SJSA1 (cell line): Measurements from ENCODE around the gene TNS3. TPM values are rescaled to one million over a fixed set of nuclear protein-coding genes. Genes with fewer than 3 reads are reported as not detected.
A peak's percentile ranks its signal among the peaks of the same experiment; 100 is the strongest.

Experiments used
- DNase-seq, 2 experiments: peaks; one replicate each; pipeline ENCODE4 v3.0.0-alpha.2; 2015 to 2020; ENCODE audit warnings: low spot score in 2 of 2, low read depth in 1 of 2
- H3K27ac ChIP-seq: fragments of 250-450 bp; sonication (Bioruptor Pico); 2 replicates; pipeline ENCODE4 v1.5.1; 2020; ENCODE audit warnings: mild to moderate bottlenecking, moderate library complexity
- H3K27me3 ChIP-seq: fragments of 250-450 bp; sonication (Bioruptor Pico); replicated peaks from 2 replicates; pipeline ENCODE4 v1.5.1; 2020; ENCODE audit warnings: mild to moderate bottlenecking, moderate library complexity
- H3K36me3 ChIP-seq: fragments of 250-450 bp; sonication (Bioruptor Pico); 2 replicates; pipeline ENCODE4 v1.5.1; 2020; ENCODE audit warnings: mild to moderate bottlenecking
- H3K4me1 ChIP-seq: fragments of 250-450 bp; sonication (Bioruptor Pico); replicated peaks from 2 replicates; pipeline ENCODE4 v1.6.1; 2021; ENCODE audit warnings: mild to moderate bottlenecking
- H3K4me3 ChIP-seq: fragments of 250-450 bp; sonication (Bioruptor Pico); 2 replicates; pipeline ENCODE4 v1.5.1; 2020; ENCODE audit warnings: mild to moderate bottlenecking
- H3K9me3 ChIP-seq: fragments of 250-450 bp; sonication (Bioruptor Pico); replicated peaks from 2 replicates; pipeline ENCODE4 v1.5.1; 2020; ENCODE audit warnings: mild to moderate bottlenecking
- total RNA-seq: library from RNA; depleted of rRNA; stranded (reverse); fragments of >200 nt; shearing (Covaris generic); gene quantifications from 2 replicates; pipeline ENCODE4 v1.2.3, GENCODE V29; 2014

Gene TNS3
- total RNA-seq, 1 experiment from 2014 or later: 92.5 TPM

DNA sequence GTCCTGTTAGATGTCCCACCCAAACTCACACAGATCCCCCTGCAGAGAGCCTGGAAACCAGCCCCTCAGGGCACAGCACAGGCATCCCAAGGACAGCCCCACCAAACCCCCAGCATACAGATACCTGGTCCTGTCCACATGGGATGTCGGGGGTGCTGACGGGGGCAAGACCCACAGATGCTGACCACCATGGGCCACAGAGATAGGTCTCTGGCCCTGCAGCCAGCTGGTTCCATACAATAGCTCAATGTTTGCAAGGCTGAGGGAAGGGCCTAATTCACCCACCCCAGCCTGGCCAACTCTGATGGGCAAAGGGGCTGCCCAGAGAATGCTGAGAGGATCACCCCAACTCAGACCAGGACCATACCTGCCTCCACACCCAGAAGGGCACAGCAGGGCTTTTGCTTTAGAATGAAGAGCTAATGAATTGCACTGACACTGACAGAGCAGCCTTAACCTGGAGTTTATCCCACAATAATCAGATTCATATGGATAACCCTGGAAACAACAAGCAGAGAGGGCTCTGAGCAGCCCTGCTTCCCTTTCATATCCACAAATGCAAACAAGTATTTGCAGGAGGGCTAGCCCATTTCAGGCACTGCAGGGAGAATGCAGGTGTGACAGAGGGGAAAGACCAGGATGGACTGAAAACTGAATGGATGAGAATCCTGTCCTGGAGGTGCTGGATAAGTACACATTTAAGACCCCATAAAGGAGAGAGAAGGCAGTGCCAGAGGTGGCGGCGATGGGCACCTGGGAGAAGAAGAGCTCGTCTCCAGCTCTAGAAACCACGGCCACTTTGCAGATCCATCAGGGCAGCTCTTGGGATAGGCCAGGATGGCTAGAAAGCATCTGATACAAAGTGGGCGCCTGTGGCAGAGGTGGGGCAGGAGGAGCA, 126.7 kb downstream of the TNS3 start:
- Histone ChIP-seq H3K36me3 (peaks cover 11% of the 10 kb centered on the region; the same call in 1 of the 2 replicates), H3K4me1 (peaks cover 56% of the 10 kb centered on the region), H3K9me3 (no peaks in the 10 kb centered on the region), H3K27ac (peak overlapping the region; percentile 62; the same call in 1 of the 2 replicates), H3K4me3 (no peak overlapping the region), H3K27me3 (no peaks in the 10 kb centered on the region)
- DNase-seq: no peak

DNA sequence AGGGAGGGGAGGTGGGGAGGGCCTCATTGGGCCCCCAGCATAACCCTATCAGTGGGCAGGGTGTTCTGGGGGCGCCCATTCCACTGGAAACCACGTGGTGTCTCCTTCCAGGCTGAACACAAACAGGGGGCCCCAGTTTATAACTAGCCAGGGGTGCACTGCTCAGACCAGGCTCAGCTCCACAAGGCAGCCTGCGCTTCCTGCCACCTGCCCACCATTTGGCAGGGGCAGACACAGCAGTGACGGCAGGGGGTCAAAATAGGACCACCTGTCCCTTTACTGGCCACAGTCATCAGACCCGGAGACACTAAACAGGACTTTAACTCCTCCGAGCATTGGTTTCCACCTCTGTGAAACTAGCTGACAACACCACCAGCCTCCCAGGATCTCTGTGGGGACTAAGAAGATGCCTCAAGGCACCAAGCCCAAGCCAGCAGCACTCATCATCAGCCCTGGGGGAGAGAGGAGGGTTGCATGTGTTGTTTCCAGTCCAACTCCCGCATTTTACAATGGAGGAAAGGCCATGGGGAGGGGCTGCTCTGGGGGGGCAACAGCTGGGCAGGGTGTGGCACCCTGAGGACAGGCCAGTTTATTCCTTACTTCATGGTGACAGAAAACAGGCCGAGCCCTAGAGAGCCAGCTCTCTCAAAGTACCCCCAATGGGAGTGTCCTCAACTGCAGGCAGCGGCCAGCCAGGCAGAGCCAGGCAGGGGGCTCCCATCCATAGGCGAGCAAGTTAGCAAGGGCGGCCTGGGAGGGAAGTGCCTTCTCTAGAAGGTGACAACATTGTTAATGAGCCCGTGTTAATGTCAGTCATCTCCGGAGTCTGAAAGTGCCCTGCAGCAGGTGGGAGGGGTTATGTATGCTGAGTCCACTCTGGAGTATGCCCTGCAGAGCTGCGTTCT, 127.6 kb downstream of the TNS3 start:
- DNase-seq: no peak
- Histone ChIP-seq H3K36me3 (peaks cover 16% of the 10 kb centered on the region; the same call in 1 of the 2 replicates), H3K4me3 (no peak overlapping the region), H3K27me3 (no peaks in the 10 kb centered on the region), H3K9me3 (no peaks in the 10 kb centered on the region), H3K27ac (peak overlapping the region; percentile 62), H3K4me1 (peaks cover 65% of the 10 kb centered on the region)

DNA sequence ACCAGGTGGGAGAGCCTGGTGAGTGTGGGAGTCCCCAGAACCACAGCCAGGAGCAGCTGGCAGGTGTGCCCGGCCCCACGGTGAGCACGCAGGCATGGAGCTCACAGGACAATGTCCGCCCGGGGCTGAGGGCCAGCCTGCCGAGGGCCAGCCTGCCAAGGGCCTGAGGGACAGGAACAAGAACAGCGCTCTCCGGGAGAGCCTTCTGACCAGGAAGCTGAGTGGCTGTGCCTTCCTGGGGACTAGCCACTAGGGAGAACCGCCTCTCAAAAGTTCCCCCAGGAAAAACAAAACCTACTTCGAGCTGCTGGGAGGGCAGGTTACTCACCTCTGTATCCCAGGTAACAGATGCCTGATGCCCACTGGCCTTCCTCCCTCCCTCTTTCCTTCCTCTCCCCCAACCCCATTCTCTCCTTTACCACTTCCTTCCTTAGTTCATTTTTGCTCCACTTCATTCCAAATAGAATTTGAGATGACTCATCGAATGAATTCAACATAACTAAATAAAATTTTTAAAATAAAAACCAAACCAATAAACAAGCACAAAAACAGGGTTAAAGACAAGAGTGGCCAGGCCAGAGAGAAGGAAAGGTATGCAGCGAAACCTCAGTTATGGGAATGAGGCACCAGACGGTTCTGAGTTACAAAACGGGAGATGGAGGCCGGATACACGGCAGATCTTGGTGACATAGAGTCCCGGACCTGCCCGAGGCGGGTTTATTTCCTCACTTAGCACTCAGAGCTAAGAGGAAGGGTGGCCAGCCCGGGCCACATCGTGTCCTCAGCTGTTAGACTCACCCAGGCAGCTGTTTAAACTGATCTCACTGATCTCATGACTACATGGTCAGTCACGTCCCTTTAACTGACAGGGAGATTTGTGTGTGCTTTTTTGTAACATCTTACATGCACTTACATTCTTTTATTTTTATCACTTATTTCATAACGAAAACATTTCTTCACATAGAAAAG, 128.5 kb downstream of the TNS3 start:
- Histone ChIP-seq H3K36me3 (peaks cover 22% of the 10 kb centered on the region; the same call in 1 of the 2 replicates), H3K27me3 (no peaks in the 10 kb centered on the region), H3K4me3 (no peak overlapping the region), H3K9me3 (no peaks in the 10 kb centered on the region), H3K4me1 (peaks cover 67% of the 10 kb centered on the region), H3K27ac (peak overlapping the region; percentile 62)
- peak; percentile 90 to 93 for DNase-seq

DNA sequence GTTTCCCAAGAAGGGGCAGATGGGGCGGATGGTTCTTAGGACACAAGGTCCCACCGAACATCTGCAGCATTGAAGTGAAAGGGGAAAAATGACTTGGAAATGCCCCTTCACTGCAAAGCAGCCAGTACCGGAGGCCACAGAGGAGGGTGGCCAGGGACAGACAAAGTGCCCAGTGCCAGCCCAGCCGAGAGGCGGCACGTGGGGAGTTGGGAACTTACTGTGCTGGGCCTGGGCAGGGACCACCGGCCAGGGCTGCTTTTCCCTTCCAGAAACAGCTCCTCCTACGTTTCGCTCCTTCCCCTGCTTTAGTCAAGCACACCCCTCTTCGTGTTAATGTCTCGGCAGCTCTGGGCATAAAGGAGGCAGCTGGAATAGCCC, 129.2 kb downstream of the TNS3 start:
- peaks cover 25% of the 10 kb centered on the region; the same call in 1 of the 2 replicates for H3K36me3 ChIP-seq
- peak overlapping the region; percentile 62 for H3K27ac ChIP-seq
- no peak for DNase-seq
- H3K9me3 ChIP-seq: no peaks in the 10 kb centered on the region
- H3K27me3 ChIP-seq: no peaks in the 10 kb centered on the region
- H3K4me3 ChIP-seq: no peak overlapping the region
- H3K4me1 ChIP-seq: peaks cover 67% of the 10 kb centered on the region

DNA sequence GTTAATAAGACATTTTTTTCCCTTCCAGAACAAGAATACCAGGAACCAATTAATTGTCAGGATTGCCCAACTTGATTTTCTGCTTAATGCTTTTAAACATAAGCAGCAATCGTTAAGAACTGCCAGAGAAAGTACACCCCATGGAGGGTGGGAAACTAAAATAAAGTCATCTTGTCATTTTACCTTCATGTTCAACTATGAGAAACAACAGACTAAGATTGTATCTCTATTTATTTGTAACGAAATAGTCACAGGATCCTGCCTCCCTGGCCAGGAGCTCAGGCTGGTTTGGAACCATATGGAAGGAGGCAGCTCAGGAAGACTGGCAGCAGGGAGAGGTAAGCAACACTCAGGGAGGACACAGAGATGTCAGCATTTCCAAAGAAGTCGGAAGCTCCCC, 129.6 kb downstream of the TNS3 start:
- DNase-seq: no peak
- Histone ChIP-seq H3K4me3 (no peak overlapping the region), H3K4me1 (peaks cover 67% of the 10 kb centered on the region)

DNA sequence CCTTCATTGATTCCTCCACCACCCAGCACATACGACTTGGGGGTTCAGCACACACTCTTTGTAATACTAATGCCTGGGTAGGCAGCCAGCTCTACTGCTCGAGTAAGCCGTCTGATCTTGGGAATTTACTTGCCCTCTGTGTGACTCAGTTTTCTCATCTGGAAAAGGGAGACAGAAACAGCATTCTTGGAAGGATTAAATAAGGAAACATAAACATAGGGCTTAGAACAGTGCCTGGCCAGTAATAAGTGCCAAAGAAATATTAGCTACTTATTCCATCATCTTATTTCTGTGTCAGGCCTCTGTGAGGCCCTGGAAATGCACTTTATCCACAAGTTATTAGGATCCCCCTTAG, 130.1 kb downstream of the TNS3 start:
- H3K27ac ChIP-seq: no peak overlapping the region
- no peaks in the 10 kb centered on the region for H3K27me3 ChIP-seq
- H3K4me3 ChIP-seq: no peak overlapping the region
- peaks cover 27% of the 10 kb centered on the region; the same call in 1 of the 2 replicates for H3K36me3 ChIP-seq
- no peaks in the 10 kb centered on the region for H3K9me3 ChIP-seq
- H3K4me1 ChIP-seq: peaks cover 67% of the 10 kb centered on the region
- DNase-seq: no peak

More for the DNA sequence above, 129.6 kb downstream of the TNS3 start:
- no peaks in the 10 kb centered on the region for H3K9me3 ChIP-seq
- H3K27me3 ChIP-seq: no peaks in the 10 kb centered on the region
- H3K36me3 ChIP-seq: peaks cover 27% of the 10 kb centered on the region; the same call in 1 of the 2 replicates
- peak overlapping the region; percentile 62 for H3K27ac ChIP-seq

DNA sequence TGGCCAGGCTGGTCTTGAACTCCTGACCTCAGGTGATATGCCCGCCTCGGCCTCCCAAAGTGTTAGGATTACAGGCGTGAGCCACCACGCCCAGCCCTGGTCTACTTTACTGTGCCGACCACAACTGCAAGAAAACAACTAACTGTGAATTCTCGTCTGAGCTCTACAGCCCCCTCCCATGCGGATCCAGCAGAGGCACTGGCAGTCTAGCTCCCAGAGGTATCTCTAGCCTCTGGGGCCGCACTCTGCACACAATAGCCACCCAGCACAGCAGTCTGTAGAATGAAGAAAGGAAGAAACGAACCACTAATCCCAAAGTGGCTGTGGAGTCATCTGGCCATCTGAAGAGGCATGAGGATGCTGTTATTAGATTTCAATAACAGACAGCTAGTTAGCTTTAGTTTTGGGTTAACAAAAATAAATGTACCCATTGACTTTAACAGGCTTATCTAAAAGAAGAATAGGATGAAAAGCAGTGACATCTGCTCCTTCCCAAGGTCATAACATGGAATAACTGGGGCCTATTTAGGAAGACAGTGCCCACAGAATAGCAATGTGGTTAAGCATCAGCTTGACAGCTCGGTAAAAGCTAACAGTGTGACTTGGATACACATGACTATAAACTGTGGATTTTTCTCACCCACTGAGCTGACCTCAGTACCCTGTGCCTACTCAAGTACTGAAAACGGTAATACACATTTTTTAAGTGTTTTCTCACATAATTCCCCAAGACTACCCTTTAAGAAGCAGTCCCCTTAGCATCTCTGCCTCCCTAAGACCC, 131.9 kb downstream of the TNS3 start:
- peak overlapping the region; percentile 23; the same call in 1 of the 2 replicates for H3K27ac ChIP-seq
- peaks cover 26% of the 10 kb centered on the region; the same call in 1 of the 2 replicates for H3K36me3 ChIP-seq
- DNase-seq: no peak
- no peaks in the 10 kb centered on the region for H3K27me3 ChIP-seq
- H3K9me3 ChIP-seq: no peaks in the 10 kb centered on the region
- no peak overlapping the region for H3K4me3 ChIP-seq
- peaks cover 57% of the 10 kb centered on the region for H3K4me1 ChIP-seq

DNA sequence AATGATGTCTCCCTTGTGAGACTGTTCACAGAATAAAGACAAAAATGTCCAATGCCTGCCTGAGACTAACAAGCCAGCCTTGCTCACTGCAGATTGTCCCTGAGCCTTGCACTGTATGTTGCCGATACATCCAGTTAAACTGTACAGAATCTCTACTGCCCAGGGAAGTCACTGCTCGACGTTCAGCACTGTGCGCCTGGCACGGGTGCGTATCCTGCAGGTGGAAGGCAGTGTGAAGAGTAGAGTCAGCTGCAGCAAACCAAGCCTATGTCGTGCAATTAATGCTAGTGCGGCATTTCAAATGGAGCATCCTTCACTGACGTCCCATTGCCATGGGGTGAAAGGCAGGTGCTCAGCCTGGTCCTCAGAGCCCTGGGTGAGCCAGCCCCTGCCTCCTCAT, 132.9 kb downstream of the TNS3 start:
- Histone ChIP-seq H3K36me3 (peaks cover 21% of the 10 kb centered on the region; the same call in 1 of the 2 replicates), H3K4me1 (peaks cover 47% of the 10 kb centered on the region), H3K27ac (no peak overlapping the region), H3K9me3 (no peaks in the 10 kb centered on the region), H3K27me3 (no peaks in the 10 kb centered on the region), H3K4me3 (no peak overlapping the region)
- DNase-seq: no peak

DNA sequence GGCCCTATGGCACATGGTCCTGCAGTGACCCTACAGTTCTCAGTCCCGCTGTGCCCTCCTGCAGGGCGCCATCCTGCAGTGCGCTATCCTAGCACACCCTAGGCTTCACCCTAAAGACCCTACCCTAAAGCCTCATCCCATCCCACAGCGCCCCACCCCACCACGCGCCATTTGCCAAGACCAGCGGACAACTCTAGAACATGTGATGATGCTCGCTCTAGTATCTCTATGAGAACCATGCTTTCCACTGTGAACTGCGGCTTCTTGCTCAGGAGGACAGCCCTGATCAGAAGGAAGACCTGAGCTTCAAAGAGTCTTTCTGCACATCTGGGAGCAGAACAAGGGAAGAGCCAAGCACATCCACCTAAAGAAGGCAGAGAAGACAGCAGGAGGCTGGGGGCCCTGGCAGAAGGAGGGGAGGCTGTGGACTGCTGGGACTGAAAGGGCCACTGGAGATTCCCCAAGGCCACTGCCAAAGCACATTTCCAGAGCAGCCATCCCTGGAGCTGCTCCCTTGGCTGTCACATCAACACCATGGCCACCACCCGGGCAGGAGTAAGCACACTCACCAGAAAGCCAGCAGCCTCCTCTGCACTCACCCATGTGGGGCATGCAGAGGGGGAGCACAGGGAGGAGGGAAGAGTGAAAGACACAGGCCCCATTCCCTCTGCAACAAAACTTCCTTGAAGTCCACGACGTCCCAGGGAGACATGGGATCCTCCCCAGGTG, 134.1 kb downstream of the TNS3 start:
- no peak for DNase-seq
- H3K4me1 ChIP-seq: peaks cover 39% of the 10 kb centered on the region
- peaks cover 21% of the 10 kb centered on the region; the same call in 1 of the 2 replicates for H3K36me3 ChIP-seq
- no peaks in the 10 kb centered on the region for H3K27me3 ChIP-seq
- H3K27ac ChIP-seq: no peak overlapping the region
- H3K9me3 ChIP-seq: no peaks in the 10 kb centered on the region
- H3K4me3 ChIP-seq: no peak overlapping the region

DNA sequence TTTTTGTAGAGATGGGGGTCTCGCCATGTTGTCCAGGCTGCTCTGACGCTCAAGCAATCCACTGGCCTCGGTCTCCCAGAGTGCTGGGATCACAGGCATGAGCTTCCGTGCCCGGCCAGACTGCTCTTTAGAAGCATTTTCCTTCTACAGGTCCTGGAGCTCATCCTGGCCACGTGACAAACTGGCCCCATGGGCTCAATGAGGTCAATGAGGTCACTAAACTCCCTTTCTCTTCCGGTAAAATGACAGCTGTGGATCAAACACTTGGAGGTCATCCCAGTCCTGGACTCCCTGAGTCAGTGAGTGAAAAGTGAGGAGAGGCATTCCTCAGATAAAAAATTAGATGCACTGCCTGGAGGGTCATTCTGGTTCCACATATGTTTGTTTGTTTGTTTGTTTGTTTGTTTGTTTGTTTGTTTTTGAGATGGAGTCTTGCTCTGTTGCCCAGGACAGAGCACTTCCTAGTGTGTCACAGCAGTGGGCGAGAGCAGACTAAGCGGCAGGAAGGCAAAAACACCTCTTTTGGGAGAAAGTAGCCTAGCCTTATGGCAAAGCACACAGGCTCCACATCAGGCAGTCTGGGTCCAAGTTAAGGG, 134.9 kb downstream of the TNS3 start:
- peaks cover 39% of the 10 kb centered on the region for H3K4me1 ChIP-seq
- no peak overlapping the region for H3K27ac ChIP-seq
- no peak for DNase-seq

DNA sequence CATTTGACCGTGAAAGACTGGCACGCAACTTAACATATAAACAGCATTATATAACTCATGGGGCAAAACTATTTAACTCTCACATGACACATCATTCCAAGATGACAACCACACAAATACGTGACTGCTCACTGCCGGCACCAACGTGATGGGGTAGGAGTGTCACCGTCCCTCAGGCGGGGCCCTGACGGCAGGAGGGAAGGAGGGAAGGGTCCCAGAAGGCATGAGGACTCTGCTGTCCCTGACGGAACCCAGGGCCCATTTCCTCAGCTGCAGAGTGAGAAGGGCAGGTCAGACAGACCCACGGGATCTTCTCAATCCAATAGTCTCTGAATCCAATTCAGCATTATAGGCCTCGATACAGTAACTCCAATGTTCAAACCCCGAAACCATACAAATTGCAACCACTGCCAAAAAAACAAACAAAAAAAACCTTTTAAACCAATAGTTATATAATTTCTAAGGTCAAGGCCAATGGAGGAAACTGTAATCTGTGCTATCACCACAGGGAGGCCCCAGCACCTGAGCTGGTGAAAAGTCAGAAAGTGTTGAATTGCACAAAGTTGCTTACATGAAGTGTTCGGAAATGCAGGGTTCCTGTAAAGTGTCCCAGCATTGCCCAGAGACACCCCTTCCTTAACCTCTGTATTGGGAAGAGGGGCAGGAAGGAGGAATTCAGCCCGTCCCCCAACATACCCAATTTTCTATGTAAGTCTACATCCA, 137.4 kb downstream of the TNS3 start:
- Histone ChIP-seq H3K27ac (no peak overlapping the region), H3K4me1 (peaks cover 24% of the 10 kb centered on the region), H3K4me3 (no peak overlapping the region), H3K9me3 (no peaks in the 10 kb centered on the region), H3K36me3 (peaks cover 26% of the 10 kb centered on the region), H3K27me3 (no peaks in the 10 kb centered on the region)
- DNase-seq: no peak

More for the DNA sequence above, 134.9 kb downstream of the TNS3 start:
- H3K9me3 ChIP-seq: no peaks in the 10 kb centered on the region
- no peaks in the 10 kb centered on the region for H3K27me3 ChIP-seq
- H3K4me3 ChIP-seq: no peak overlapping the region
- H3K36me3 ChIP-seq: peaks cover 21% of the 10 kb centered on the region; the same call in 1 of the 2 replicates
